PC-3 (cell line): ENCODE data around the gene ADCY3. TPM values are rescaled to one million over a fixed set of nuclear protein-coding genes. Genes with fewer than 3 reads are reported as not detected.

Experiments used
- ATAC-seq: fragments of 200-7000 bp; cut with Tn5 transposase; 2 replicates; pipeline ENCODE4 v1.9.1; 2020; ENCODE audit warnings: mild to moderate bottlenecking, moderate library complexity
- BruUV-seq: library from RNA; stranded (reverse); fragments of 400-500 nt; replicated peaks from 2 replicates; lab custom pipeline; 2021; lab: Mats Ljungman, UMichigan
- CTCF ChIA-PET: fragments of 300-600 bp; sonication (Branson Sonifier 250); formaldehyde crosslinking; loops from one replicate; lab custom pipeline; 2022; ENCODE audit warnings: antibody characterized with exemption; lab: Charles Lee
- POLR2A ChIA-PET: fragments of 300-600 bp; sonication (Branson Sonifier 250); formaldehyde crosslinking; loops from one replicate; lab custom pipeline; 2022; ENCODE audit warnings: antibody characterized with exemption; ENCODE audit not compliant: unreplicated experiment; lab: Charles Lee
- DNase-seq: peaks from one replicate; pipeline ENCODE4 v3.0.0-alpha.2; 2015
- H2AFZ ChIP-seq: fragments of 300-600 bp; sonication (generic); 2 replicates; pipeline ENCODE4 v1.6.0; 2016; ENCODE audit warnings: antibody characterized with exemption, low read length
- H3F3A ChIP-seq: fragments of 300-600 bp; sonication (generic); one replicate; pipeline ENCODE4 v1.6.0; 2017; ENCODE audit warnings: antibody characterized with exemption, low read length, control low read depth, mild to moderate bottlenecking; ENCODE audit not compliant: unreplicated experiment
- H3K27ac ChIP-seq: fragments of 300-600 bp; sonication (generic); 2 replicates; pipeline ENCODE4 v1.5.1; 2016; ENCODE audit warnings: mild to moderate bottlenecking, low read length
- H3K27me3 ChIP-seq: fragments of 300-600 bp; sonication (generic); 2 replicates; pipeline ENCODE4 v1.6.1; 2016; ENCODE audit warnings: low read length, mixed read lengths
- H3K36me3 ChIP-seq: fragments of 300-600 bp; sonication (generic); 2 replicates; pipeline ENCODE4 v1.6.1; 2016; ENCODE audit warnings: low read depth, mixed run types, low read length, mixed read lengths
- H3K4me1 ChIP-seq: fragments of 300-600 bp; sonication (generic); 2 replicates; pipeline ENCODE4 v1.5.1; 2016; ENCODE audit warnings: low read length; ENCODE audit not compliant: insufficient read depth
- H3K4me2 ChIP-seq: fragments of 300-600 bp; sonication (generic); 2 replicates; pipeline ENCODE4 v1.6.0; 2016; ENCODE audit warnings: low read length
- H3K4me3 ChIP-seq: fragments of 300-600 bp; sonication (generic); 2 replicates; pipeline ENCODE4 v1.5.1; 2016; ENCODE audit warnings: mild to moderate bottlenecking, low read length, mixed read lengths
- H3K79me2 ChIP-seq: fragments of 300-600 bp; sonication (generic); 2 replicates; pipeline ENCODE4 v1.6.1; 2017; ENCODE audit warnings: low read length, mixed read lengths
- H3K9ac ChIP-seq: fragments of 300-600 bp; sonication (generic); 2 replicates; pipeline ENCODE4 v1.6.0; 2016; ENCODE audit warnings: mild to moderate bottlenecking, low read length
- H3K9me2 ChIP-seq: fragments of 300-600 bp; sonication (generic); replicated peaks from 2 replicates; pipeline ENCODE4 v1.6.1; 2016; ENCODE audit warnings: mixed run types, low read length, mixed read lengths
- H3K9me3 ChIP-seq: fragments of 300-600 bp; sonication (generic); 2 replicates; pipeline ENCODE4 v1.6.1; 2016; ENCODE audit warnings: low read length, mixed read lengths
- H4K20me1 ChIP-seq: fragments of 300-600 bp; sonication (generic); 2 replicates; pipeline ENCODE4 v1.6.1; 2016; ENCODE audit warnings: low read length, mixed read lengths
- CTCF ChIP-seq: fragments of 300-600 bp; sonication (generic); conservative IDR thresholded peaks from 2 replicates; pipeline ENCODE4 v1.5.1; 2017; ENCODE audit warnings: antibody characterized with exemption, low read depth, mild to moderate bottlenecking, low read length
- EZH2 ChIP-seq: fragments of 300-600 bp; sonication (generic); IDR thresholded peaks from one replicate; pipeline ENCODE4 v1.6.1; 2017; ENCODE audit warnings: antibody characterized with exemption, mild to moderate bottlenecking, low read length; ENCODE audit not compliant: unreplicated experiment
- EZH2phosphoT487 ChIP-seq: fragments of 300-600 bp; sonication (generic); IDR thresholded peaks from 2 replicates; pipeline ENCODE4 v1.6.1; 2018; ENCODE audit warnings: mild to moderate bottlenecking, antibody characterized with exemption, low read length, borderline replicate concordance
- intact Hi-C: fragments of 100-400 bp; cut with micrococcal nuclease; formaldehyde crosslinking; loops from 2 replicates; pipeline ENCODE4 v1.9.0; 2023
- total RNA-seq: library from RNA; depleted of rRNA; stranded (reverse); fragments of >200 nt; gene quantifications from 2 replicates; pipeline ENCODE4 v1.2.3, GENCODE V29; 2014

The ADCY3 gene
- total RNA-seq, 1 experiment from 2014 or later: 52.0 TPM

- intact Hi-C loops: no loop called here
- H3K9me2 ChIP-seq: no peaks in the 10 kb centered on the region
- ChIA-PET POLR2A (no interaction called here), CTCF (no interaction called here)
- H4K20me1 ChIP-seq: 0 out of 2 replicates have a peak, but pooled peaks cover 4% of the 10 kb centered on the region
- H3K4me2 ChIP-seq: no peak overlapping the region
- no peak for DNase-seq
- no peak overlapping the region for H2AFZ ChIP-seq
- H3K27ac ChIP-seq: no peak overlapping the region
- no peaks in the 10 kb centered on the region for H3F3A ChIP-seq
- H3K36me3 ChIP-seq: peaks cover 33% of the 10 kb centered on the region; the same call in 1 of the 2 replicates
- peaks cover 61% of the 10 kb centered on the region for H3K79me2 ChIP-seq
- no TSS peak for BruUV-seq
- no peak overlapping the region for H3K4me3 ChIP-seq
- H3K4me1 ChIP-seq: peaks cover 20% of the 10 kb centered on the region
- H3K9ac ChIP-seq: no peak overlapping the region
- H3K9me3 ChIP-seq: no peaks in the 10 kb centered on the region
- H3K27me3 ChIP-seq: no peaks in the 10 kb centered on the region
- ATAC-seq: no peak
- TF ChIP-seq EZH2: no peak
- TF ChIP-seq CTCF: no peak
- TF ChIP-seq EZH2phosphoT487: no peak
These were observed 106.3 kb downstream of the ADCY3 start for GRCh38 chr2:24813691-24814137.

DNA sequence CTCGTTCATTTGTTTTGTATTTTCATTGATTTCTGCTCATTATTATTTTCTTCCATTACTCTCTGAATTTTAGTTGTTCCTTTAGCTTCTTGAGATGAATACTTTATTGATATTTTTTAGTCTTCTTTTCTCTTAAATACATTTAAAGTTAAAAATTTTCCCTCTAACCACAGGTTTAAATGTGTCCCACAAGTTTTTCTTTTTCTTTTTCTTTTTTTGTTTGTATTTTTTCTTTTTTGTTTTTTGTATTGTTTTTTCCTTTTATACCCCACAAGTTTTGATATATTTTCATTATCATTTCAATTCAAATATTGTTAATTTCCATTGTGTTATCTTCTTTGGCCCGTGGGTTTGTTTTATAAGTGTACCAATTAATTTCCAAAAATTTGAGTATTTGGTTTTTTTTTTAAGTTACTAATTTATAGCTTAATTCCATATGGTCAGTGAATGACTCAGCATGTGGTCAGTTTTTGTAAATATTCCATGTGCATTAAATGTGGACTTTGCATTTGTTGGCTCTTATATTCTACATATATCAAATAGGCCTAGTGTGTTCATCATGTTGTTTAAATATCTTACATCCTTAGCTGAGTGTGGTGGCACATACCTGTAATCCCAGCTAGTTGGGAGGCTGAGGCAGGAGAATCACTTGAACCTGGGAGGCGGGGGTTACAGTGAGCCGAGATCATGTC is 110.6 kb downstream of the ADCY3 start:
- Histone ChIP-seq H2AFZ (no peak overlapping the region), H3K4me2 (peak overlapping the region; percentile 3), H4K20me1 (peaks cover 10% of the 10 kb centered on the region), H3K9me2 (no peaks in the 10 kb centered on the region), H3K36me3 (peaks cover 18% of the 10 kb centered on the region), H3K9ac (no peak overlapping the region), H3K9me3 (no peaks in the 10 kb centered on the region), H3K27me3 (no peaks in the 10 kb centered on the region), H3K4me3 (no peak overlapping the region), H3F3A (no peaks in the 10 kb centered on the region), H3K4me1 (peaks cover 47% of the 10 kb centered on the region), H3K27ac (peak overlapping the region; percentile 50; the same call in 1 of the 2 replicates), H3K79me2 (peaks cover 79% of the 10 kb centered on the region)
- CTCF ChIA-PET: interaction anchor here (1.2 kb wide), 1 partner anchor 16 kb away, joined by 7 read pairs; the partner anchor contains the start of genes CENPO and PTRHD1
- POLR2A ChIA-PET: interaction anchor here (0.7 kb wide), 1 partner anchor 17 kb away, joined by 4 read pairs; no protein-coding TSS in a partner anchor
- peak; percentile 59 for ATAC-seq
- TF ChIP-seq EZH2 (no peak), EZH2phosphoT487 (no peak), CTCF (no peak)
- peak; percentile 72 for DNase-seq
- intact Hi-C loops: no loop called here
- no TSS peak for BruUV-seq

- Histone ChIP-seq H3K9me2 (no peaks in the 10 kb centered on the region), H3K27me3 (no peaks in the 10 kb centered on the region), H3K4me3 (no peak overlapping the region), H3K36me3 (peaks cover 8% of the 10 kb centered on the region), H4K20me1 (peaks cover 5% of the 10 kb centered on the region), H3K9ac (no peak overlapping the region), H3K79me2 (peaks cover 54% of the 10 kb centered on the region), H2AFZ (no peak overlapping the region), H3K9me3 (no peaks in the 10 kb centered on the region), H3F3A (no peaks in the 10 kb centered on the region), H3K4me2 (peak overlapping the region; percentile 35), H3K4me1 (peaks cover 44% of the 10 kb centered on the region), H3K27ac (peak overlapping the region; percentile 69)
- ChIA-PET POLR2A (no interaction called here), CTCF (no interaction called here)
- TF ChIP-seq EZH2phosphoT487: no peak
- no peak for TF ChIP-seq EZH2
- TF ChIP-seq CTCF: no peak
- BruUV-seq: no TSS peak
- DNase-seq (peak; percentile 62), ATAC-seq (peak; percentile 87)
- intact Hi-C loops: loop anchor here (1.0 kb wide), 1 partner anchor 13 kb away; the partner anchor contains the start of genes CENPO and PTRHD1
These were observed 113.4 kb downstream of the ADCY3 start for GRCh38 chr2:24806661-24807036.
